ELR (cell line): Measurements from ENCODE around the gene CNST.
"Not testable (repeated sequence)": the region's sequence is repeated elsewhere in the genome, so short reads cannot be mapped to it uniquely, and the experiment has no call there.

Experiments
- DNase-seq: peaks from one replicate; pipeline ENCODE4 v3.0.0-alpha.2; 2015; ENCODE audit warnings: low read depth

The CNST gene

GRCh38 chr1:246678816-246679793 lies 112.8 kb downstream of the CNST start:
- no peak for DNase-seq

DNA sequence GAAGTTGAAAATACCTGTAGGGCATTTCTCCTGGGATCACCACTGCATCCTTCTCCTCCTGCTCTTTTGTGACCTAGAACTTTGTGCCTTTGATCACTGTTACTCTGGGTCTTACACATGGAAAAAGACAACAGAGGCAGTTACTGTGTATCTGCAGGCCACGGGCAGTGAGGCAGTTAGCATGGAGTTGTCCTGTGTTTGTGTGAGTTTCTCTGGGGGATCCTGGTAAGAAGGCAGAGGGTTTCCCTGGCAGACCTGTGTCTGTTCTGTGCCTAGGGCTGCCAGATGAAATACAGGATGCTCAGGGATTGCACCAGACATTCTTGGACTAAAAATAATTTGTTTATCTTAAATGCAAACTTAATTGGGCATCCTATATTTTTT lies 113.5 kb downstream of the CNST start:
- no peak for DNase-seq

DNA sequence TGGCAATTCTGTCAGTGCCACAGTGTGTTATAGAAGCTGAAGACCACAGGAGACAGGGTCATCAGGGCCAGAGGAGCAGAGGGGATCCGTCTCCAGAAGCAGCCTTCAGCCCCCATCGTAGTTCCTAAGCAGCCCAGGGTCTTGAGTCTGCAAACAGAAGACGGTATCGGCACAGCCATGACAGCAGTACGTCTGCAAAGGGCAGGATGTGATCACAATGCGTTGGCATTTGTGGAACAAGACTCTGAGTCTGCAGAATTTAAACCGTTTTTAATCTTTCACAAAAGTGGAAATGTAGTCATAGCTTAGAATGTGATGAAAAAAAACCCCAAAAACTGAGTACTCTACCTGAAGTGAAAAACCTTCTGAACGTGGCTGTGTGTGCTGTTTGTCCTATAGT lies 113.9 kb downstream of the CNST start:
- peak; percentile 24 for DNase-seq

GRCh38 chr1:246680696-246681130 lies 114.5 kb downstream of the CNST start:
- DNase-seq, result no peak

DNA sequence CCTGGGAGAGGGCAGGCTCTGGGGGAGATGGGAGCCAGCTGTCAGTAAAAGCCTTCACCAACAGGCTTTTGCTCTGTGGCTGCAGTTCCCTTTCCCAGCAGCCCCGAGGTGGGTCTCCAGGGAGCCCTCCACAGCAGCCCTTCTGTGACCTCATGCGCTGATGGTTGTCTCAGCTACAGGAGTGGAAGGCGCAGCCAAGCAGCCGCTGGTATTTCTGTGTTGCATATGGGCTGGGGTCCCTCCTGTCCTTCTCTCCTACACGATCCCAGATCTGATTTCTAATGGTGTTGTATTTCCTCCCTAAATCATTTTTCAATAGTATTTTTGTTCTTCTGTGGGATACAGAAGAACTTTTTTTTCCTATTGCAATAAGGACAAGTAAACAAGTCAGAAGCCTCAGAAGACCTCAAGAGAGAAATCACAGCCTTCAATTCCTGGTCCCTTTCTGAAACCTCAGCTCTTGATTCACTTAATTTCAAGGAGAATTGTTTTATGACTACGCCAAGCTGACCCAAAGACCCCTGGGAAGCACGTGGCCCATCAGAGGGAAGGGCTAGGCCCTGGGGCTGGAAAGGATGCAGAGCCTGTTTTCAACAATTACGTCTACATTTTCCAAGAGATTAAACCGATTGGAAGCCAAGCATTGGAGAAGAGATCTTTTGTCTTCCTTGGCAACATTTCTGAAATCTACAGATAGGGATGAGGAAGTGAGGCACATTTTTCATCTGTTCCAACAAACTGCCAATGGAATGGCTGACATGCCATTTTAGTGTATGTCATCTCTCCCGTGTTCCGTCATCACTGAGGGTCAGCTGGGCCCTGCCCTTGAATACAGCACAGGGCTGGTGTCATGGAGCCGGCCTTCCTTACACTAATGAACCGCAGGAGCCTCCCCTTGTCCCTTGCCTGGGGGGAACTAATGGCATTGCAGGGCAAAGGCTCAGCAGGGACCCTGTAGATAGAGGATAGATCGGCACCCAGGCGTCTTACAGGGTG lies 115.9 kb downstream of the CNST start:
- no peak for DNase-seq

DNA sequence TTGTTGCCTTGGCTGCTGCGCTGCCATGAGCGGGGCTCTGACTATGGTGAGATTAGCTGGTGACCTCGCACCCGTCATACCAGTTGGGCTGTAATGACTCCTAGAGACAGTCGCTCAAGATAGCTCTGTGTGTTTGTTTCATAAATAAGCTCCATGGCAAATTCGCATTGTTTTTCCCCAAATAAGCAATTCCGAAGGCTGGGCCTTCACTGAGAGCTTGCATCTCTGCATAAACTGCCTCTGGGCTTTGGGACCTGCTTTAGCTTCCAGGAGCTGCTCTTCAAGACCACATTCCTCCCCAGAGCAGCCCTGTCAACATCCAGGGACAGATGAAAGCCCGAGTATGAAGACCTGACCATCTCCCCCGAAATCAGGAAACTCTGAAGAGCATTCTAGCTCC lies 117.3 kb downstream of the CNST start:
- DNase-seq, result no peak

DNA sequence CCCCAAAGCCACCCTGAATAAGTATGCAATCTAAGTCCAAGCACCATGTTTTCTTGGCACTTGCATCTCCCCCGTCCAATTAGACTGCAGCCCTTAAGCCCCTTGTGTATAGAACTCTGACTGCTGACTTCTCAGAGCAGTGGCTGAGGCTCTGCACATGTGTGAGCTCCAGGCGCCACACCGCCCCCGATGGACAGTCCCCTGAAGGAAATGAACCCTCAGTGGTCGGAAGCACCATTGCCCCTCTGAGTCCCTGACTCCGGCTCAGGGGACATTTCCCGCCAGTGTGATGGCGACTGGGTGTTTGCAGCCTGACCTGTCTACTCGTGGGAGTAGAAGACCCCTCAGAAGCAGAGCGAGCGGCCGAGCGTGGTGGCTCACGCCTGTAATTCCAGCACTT lies 120.7 kb downstream of the CNST start:
- DNase-seq, result no peak

- peak; percentile 92 for DNase-seq
Measured at GRCh38 chr1:246689409-246690008, 123.3 kb downstream of the CNST start.

GRCh38 chr1:246690100-246690499 lies 123.8 kb downstream of the CNST start:
- no peak for DNase-seq

- no peak for DNase-seq
Measured at GRCh38 chr1:246691622-246692495, 125.6 kb downstream of the CNST start.

GRCh38 chr1:246694213-246694895 lies 128.1 kb downstream of the CNST start:
- not testable (repeated sequence) for DNase-seq

- DNase-seq, result peak; percentile 57
Measured at GRCh38 chr1:246695136-246695535, 128.9 kb downstream of the CNST start.

DNA sequence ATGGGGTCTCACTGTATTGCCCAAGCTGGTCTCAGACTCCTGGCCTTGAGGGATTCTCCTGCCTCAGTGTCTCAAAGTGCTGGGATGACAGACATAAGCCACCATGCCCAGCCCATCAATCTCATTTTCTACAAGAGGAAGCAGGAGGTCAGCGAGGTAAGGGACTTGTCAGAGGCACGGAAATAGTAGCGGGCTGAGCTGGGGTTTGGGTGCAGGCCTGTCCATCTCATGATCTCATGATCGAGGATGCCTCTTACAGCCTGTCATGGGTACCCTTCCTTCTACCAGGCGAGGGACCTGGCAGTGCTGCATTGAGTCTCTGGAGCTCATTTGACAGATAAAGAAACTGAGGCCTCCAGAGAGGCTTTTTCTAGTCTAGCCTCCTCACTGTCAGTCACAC lies 129.4 kb downstream of the CNST start:
- no peak for DNase-seq

DNA sequence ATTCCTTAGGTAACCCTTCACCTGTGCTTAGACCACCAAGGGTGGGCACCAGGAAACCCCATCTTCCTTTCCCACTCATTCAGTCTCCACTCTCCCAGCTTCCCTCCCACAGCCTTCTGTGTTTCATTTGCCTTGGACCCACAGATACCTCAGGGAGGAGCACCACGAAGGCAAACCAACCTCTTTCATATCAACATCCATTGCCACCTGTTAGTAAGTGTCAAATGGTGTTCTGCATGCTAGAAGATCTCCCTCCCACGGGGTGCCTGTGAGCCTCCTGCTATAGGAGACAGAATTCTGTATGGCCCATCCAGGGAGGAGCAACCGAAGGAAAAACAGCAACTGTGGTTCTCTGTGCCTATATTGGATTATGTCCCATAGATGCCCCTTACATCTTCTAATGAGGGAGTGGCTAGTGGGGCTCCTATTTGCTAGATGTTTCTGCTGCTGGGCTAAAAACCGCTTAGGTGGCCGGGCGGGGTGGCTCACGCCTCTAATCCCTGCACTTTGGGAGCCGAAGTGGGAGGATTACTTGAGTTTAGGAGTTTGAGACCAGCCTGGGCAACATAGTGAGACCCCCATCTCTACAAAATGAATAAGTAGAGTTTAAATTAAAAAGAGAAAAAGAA lies 132.3 kb downstream of the CNST start:
- DNase-seq, result no peak

- peak; percentile 97 for DNase-seq
Measured at GRCh38 chr1:246699095-246699735, 133.0 kb downstream of the CNST start.

- no peak for DNase-seq
Measured at GRCh38 chr1:246703581-246703980, 137.3 kb downstream of the CNST start.

DNA sequence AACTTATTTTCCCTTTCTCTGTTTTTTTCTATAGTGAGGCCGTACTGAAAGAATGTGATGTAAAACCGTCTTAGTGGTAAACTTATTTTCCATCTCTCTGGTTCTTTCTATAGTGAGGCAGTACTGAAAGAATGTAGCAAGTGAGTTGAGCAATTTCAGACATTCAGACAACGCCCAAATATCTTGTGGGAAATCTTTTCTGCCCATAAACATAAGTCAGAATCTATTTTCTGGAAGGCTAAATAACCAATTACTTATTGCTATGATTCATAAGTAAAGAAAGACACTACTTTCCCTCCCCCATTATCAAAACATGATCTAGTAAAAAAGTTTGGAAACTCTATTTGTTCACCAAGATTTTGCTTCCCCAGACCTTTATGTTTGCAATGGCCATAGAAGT lies 139.1 kb downstream of the CNST start:
- peak; percentile 96 for DNase-seq

GRCh38 chr1:246708166-246708565 lies 141.9 kb downstream of the CNST start:
- no peak for DNase-seq

DNA sequence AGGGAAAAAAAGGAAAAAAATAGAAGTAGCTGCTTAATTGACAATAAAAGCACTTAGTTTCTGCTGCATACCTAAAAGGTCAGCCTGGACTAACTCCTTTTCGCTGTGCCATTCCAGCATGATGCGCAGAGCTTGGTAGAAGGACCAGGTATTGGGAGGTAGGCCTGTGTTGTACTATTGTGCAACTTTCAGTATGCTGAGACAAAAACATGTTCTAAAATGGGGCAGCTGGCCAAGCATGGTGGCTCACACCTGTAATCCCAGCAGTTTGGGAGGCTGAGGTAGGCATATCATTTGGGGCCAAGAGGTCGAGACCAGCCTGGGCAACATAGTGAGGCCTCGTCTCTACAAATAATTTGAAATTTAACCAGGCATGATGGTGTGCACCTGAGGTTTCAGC lies 142.9 kb downstream of the CNST start:
- no peak for DNase-seq

- DNase-seq, result no peak
Measured at GRCh38 chr1:246709835-246710234, 143.6 kb downstream of the CNST start.
